Lung microvascular endothelial cell (primary cell): ENCODE data around the gene KANSL1. TPM values are rescaled to one million over a fixed set of nuclear protein-coding genes. Genes with fewer than 3 reads are reported as not detected.

ENCODE experiments used
- DNase-seq, 2 donors: peaks; one replicate each; pipeline versions ENCODE4 v3.0.0 to v3.0.0-alpha.2; 2010; ENCODE audit warnings: low read depth in 2 of 2
- total RNA-seq: library from RNA; depleted of rRNA; stranded (reverse); fragments of >200 nt; gene quantifications from 2 replicates; pipeline ENCODE4 v1.2.1, GENCODE V29; 2014

KANSL1 gene
- total RNA-seq, 1 donor from 2014 or later, result 84.7 TPM

GRCh38 chr17:46002973-46003316 is 190.3 kb downstream of the KANSL1 start:
- no peak for DNase-seq

DNA sequence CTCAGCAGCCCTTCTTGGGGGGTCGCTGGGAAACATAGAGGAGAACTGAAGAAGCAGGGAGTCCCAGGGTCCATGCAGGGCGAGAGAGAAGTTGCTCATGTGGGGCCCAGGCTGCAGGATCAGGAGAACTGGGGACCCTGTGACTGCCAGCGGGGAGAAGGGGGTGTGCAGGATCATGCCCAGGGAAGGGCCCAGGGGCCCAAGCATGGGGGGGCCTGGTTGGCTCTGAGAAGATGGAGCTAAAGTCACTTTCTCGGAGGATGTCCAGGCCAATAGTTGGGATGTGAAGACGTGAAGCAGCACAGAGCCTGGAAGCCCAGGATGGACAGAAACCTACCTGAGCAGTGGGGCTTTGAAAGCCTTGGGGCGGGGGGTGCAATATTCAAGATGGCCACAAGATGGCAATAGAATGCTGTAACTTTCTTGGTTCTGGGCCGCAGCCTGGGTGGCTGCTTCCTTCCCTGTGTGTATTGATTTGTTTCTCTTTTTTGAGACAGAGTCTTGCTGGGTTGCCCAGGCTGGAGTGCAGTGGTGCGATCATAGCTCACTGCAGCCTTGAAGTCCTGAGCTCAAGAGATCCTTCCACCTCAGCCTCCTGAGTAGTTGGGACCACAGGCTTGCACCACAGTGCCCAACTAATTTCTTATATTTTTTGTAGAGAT is 190.8 kb downstream of the KANSL1 start:
- peak; percentile 54 to 72 for DNase-seq

DNA sequence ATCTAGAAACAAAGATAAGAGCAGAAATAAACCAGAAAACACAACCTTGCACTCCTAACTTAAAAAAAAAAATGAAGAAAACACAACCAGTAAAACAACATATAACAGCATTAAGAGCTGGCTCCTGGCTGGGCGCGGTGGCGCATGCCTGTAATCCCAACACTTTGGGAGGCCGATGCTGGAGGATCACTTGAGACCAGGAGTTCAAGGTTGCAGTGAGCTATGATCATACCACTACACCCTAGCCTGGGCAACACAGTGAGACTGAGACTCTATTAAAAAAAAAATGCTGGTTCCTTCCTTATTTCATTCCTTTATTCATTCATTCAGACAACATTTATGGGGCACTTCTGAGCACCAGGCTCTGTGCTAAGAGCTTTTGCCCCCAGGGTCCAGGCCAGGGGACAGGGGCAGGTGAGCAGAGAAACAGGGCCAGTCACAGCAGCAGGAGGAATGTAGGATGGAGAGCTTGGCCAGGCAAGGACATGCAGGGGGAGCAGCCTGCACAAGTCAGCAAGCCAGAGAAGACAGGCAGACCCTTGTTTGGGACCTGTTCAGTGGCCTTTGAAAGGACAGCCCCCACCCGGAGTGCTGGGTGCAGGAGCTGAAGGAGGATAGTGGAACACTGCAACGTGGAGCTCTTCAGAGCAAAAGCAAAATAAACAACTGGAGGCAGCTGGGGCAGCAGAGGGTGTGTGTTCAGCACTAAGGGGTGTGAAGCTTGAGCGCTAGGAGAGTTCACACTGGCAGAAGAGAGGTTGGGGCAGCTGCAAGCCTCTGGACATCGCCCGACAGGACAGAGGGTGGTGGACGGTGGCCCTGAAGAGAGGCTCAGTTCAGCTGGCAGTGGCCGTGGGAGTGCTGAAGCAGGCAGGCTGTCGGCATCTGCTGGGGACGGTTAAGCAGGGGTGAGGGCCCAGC is 191.6 kb downstream of the KANSL1 start:
- DNase-seq, result no peak

- no peak for DNase-seq
Observed at GRCh38 chr17:46000757-46001156, 192.5 kb downstream of the KANSL1 start.

GRCh38 chr17:46000292-46000691 is 192.9 kb downstream of the KANSL1 start:
- DNase-seq, result no peak

DNA sequence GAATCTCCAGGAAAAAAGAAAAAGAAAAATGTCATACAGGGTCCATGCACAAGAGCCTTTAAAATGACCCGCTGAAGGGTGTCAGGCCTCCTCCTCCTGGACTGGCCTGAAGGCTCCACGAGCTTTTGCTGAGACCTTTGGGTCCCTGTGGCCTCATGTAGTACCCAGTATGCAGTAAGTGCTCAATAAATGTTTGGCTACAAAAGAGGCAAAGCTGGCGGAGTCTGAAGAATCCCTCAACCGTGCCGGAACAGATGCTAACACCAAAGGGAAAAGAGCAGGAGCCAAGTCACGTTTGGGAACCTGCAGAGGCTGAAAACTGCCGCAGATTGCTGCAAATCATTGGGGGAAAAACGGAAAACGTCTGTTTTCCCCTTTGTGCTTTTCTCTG is 193.3 kb downstream of the KANSL1 start:
- DNase-seq, result no peak

GRCh38 chr17:45998987-45999899 is 194.0 kb downstream of the KANSL1 start, which contains the start of gene STH:
STH (plus strand) TSS chr17:45999250; CDS start chr17:45999280, 30 bp downstream.
- no peak for DNase-seq

DNA sequence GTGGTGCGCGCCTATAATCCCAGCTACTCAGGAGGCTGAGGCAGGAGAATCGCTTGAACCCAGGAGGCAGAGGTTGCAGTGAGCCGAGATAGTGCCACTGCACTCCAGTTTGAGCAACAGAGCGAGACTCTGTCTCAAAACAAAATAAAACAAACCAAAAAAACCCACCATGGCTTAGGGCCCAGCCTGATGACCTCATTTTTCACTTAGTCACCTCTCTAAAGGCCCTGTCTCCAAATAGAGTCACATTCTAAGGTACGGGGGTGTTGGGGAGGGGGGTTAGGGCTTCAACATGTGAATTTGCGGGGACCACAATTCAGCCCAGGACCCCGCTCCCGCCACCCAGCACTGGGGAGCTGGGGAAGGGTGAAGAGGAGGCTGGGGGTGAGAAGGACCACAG is 195.6 kb downstream of the KANSL1 start:
- no peak for DNase-seq

DNA sequence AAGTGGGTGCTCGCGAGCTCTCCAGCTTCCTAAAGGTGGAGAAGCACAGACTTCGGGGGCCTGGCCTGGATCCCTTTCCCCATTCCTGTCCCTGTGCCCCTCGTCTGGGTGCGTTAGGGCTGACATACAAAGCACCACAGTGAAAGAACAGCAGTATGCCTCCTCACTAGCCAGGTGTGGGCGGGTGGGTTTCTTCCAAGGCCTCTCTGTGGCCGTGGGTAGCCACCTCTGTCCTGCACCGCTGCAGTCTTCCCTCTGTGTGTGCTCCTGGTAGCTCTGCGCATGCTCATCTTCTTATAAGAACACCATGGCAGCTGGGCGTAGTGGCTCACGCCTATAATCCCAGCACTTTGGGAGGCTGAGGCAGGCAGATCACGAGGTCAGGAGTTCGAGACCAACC is 196.1 kb downstream of the KANSL1 start:
- no peak for DNase-seq

- DNase-seq, result no peak
Observed at GRCh38 chr17:45996282-45996937, 196.8 kb downstream of the KANSL1 start.

- no peak for DNase-seq
Observed at GRCh38 chr17:45995627-45996270, 197.5 kb downstream of the KANSL1 start.

GRCh38 chr17:45994987-45995386 is 198.2 kb downstream of the KANSL1 start:
- no peak for DNase-seq

DNA sequence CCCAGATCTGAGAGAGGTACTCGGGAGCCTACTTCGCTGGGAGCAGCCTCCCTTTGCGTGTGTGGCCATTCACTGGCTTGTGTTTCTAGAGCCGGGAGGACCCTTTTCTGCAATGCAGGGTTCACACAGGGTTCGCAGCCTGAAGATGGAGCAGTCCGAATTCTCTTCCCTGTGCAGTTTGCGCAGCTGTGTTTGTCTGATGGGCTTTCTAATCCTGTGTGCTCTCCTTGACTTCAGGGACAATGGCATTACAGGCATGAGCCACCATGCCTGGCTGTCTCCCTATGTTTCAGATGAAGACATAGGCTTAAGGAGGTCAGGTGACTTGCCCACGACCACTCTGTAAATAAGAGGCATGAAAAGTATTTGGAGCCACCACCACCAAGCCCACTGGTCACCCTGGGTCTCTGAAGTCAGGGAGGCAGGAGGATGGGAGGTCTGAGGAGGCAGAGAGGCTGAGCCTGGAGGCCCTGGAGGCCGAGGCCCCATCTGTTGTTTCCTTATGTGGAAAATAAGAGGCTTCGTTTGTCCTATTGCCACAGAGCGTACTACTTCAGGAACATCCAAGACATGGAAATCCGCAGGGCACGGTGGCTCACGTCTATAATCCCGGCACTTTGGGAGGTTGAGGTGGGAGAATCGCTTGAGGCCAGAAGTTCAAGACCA is 199.1 kb downstream of the KANSL1 start:
- no peak for DNase-seq

DNA sequence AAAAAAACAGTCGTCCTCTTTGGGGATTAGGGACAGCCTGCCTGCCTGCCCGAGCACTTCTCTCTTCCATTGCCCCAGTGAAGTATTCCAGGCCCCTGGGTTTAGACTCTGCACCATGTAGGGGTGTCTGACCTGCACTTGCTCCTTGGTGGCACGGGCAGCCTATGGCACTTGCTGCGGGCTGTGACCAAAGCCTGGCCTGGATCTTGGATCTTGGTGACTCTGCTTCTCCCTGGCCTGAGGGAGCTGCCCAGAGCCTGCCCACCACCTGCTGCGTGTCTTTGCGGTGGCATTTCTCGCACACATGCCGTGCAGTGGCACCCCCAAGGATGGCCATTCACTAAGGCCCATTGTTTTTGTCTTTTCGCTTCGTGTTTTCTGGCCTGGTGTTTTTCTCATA is 200.3 kb downstream of the KANSL1 start:
- DNase-seq, result no peak

DNA sequence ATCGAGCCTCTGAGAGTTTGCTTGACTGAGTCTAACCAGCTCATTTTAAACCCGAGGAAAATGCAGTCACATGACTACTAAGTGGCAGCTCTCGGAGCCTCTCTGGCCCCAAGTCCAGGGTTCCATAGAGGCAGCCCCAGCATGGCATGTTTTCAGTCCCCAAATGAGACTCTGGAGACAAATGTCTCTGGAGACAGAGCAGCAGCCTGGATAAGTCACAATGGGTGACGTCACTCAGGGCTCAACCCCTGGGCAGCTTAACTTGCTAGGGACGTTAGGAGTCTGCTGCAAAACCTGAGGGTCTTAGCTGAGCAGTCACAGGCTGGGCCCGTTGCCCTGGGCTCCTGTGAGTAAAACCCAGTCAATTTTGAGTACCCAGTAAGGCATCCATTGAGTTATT is 201.1 kb downstream of the KANSL1 start:
- DNase-seq, result no peak

GRCh38 chr17:45991341-45991740 is 201.9 kb downstream of the KANSL1 start:
- DNase-seq, result no peak

DNA sequence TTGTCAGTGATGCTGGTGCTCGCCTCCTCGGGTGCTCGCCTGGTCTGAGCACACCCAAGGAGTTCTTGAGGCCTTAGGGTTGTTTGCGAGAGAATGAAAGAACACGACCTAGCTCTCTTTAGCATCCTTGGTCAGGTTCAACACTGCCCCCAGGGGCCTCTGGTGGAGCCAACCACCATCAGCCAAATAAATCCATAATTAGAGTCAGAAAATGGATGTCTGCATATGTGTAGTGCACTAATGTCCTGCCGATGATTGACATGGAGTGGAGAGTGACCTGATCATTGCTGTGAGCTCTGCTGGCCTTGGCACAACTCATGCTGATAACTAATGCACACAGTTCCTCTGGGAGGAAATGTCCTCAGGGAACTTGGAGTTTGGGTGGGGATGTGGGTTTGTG is 202.3 kb downstream of the KANSL1 start:
- no peak for DNase-seq

- no peak for DNase-seq
Observed at GRCh38 chr17:45989759-45990158, 203.5 kb downstream of the KANSL1 start.

- DNase-seq, result no peak
Observed at GRCh38 chr17:45987706-45988105, 205.5 kb downstream of the KANSL1 start.

DNA sequence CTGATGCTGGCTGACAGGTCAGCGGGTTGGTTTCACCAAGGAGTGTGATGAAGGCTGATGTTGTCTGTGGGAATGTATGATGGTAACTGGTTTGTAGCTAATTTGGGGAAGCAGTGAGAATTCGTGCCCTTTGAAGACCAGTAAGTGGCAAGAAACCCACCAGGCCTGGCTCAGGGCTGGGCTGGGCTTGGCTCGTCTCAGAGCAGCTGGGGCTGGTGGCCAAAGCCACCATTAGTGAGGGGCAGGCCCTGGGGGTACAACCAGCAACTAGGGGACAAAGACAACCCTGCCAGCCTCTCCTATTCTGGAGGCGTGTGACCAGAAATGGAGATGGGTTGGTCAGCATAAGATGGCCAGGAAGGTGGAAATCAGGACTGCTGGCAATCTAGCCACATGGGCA is 207.2 kb downstream of the KANSL1 start:
- no peak for DNase-seq
